NCI-H1105 treated with DMSO at 0.1 percent for 48 hours (cell line): ENCODE measurements around the gene GRIK1.

ENCODE experiments used
- DNase-seq: peaks from one replicate; lab custom pipeline; 2025; lab: John Stamatoyannopoulos, UW

GRIK1 gene

GRCh38 chr21:29827647-29828046, 112.1 kb downstream of the GRIK1 start:
- DNase-seq, result no peak

GRCh38 chr21:29827236-29827635, 112.6 kb downstream of the GRIK1 start:
- no peak for DNase-seq

- no peak for DNase-seq
Measured at GRCh38 chr21:29826386-29826785, 113.4 kb downstream of the GRIK1 start.

- DNase-seq, result no peak
Measured at GRCh38 chr21:29825936-29826335, 113.9 kb downstream of the GRIK1 start.

- no peak for DNase-seq
Measured at GRCh38 chr21:29825345-29825744, 114.5 kb downstream of the GRIK1 start.

GRCh38 chr21:29822064-29822463, 117.7 kb downstream of the GRIK1 start:
- no peak for DNase-seq

- no peak for DNase-seq
Measured at GRCh38 chr21:29821230-29821629, 118.6 kb downstream of the GRIK1 start.

GRCh38 chr21:29819675-29820326, 120.0 kb downstream of the GRIK1 start:
- no peak for DNase-seq

GRCh38 chr21:29818383-29818921, 121.3 kb downstream of the GRIK1 start:
- DNase-seq, result no peak

- DNase-seq, result no peak
Measured at GRCh38 chr21:29817450-29817849, 122.3 kb downstream of the GRIK1 start.

GRCh38 chr21:29812947-29813346, 126.8 kb downstream of the GRIK1 start:
- no peak for DNase-seq

- no peak for DNase-seq
Measured at GRCh38 chr21:29810871-29811270, 128.9 kb downstream of the GRIK1 start.

GRCh38 chr21:29808153-29808552, 131.6 kb downstream of the GRIK1 start:
- DNase-seq, result no peak

GRCh38 chr21:29805105-29805504, 134.7 kb downstream of the GRIK1 start:
- no peak for DNase-seq

GRCh38 chr21:29803191-29803590, 136.6 kb downstream of the GRIK1 start:
- DNase-seq, result no peak

- no peak for DNase-seq
Measured at GRCh38 chr21:29801122-29801521, 138.7 kb downstream of the GRIK1 start.

GRCh38 chr21:29800056-29800455, 139.7 kb downstream of the GRIK1 start:
- no peak for DNase-seq

GRCh38 chr21:29798840-29799239, 141.0 kb downstream of the GRIK1 start:
- DNase-seq, result no peak

- no peak for DNase-seq
Measured at GRCh38 chr21:29797155-29797554, 142.6 kb downstream of the GRIK1 start.

GRCh38 chr21:29793712-29794111, 146.1 kb downstream of the GRIK1 start:
- DNase-seq, result no peak

- no peak for DNase-seq
Measured at GRCh38 chr21:29789393-29789792, 150.4 kb downstream of the GRIK1 start.

- DNase-seq, result no peak
Measured at GRCh38 chr21:29788752-29789151, 151.0 kb downstream of the GRIK1 start.

GRCh38 chr21:29787361-29787909, 152.4 kb downstream of the GRIK1 start:
- no peak for DNase-seq
